ENCODE measurements around the gene PHF20. TPM values are rescaled to one million over a fixed set of nuclear protein-coding genes. Genes with fewer than 3 reads are reported as not detected.

Gene PHF20
- total and polyA plus RNA-seq, 2 of the 13 experiments (the other 11 are each of a cell fraction or from before 2014, with no cell fraction given), result 22.8 to 34.1 TPM

DNA sequence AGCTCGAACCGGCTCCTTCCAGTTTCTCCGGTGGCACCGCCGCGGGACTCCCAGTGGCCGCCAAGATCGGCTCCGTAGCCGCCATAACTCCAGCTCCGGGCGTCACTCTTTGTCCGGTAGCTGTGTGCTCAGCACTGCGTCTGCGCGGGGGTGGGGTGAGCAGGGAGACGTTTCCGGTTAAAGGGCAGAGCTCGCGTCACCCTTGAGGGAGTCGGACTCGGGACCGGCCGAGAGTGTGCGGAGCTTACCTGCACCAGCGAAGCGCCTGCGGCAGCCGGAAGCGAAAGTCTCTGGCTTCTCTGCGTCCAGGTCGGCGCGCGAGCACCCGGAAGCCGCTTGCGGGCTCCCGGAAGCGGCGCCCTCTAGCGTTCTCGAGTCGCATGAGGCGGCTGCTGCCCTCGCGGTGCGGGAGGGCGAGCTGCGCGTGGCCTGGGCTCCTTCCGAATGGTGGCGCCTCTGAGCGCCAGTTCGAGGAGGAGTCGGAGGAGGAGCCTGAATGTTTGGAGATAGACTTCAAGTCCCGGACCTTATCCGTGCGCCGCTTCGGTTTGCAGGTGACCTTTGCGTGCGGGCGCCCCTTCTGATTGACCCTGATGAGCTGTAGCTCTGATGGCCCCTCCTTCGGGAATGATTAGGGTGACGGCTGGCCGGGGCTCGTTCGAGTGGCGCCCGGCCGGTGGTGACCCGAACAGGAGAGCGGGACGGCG is 182.5 kb downstream of the PHF20 start, which contains the start of gene SCAND1 (continued):
- TF ChIP-seq CBX2 (IDR thresholded peaks at IDR 0.05; ENCODE audit: low read depth, low read length) (no peak), CBX2 (CRISPR knock-in tag; IDR thresholded peaks at IDR 0.05; ENCODE audit: low read depth) (peak; percentile 55; the same call in 1 of the 2 replicates), NR2F6 (IDR thresholded peaks at IDR 0.05) (peak; percentile 83), NR2F6 (CRISPR knock-in tag; IDR thresholded peaks at IDR 0.05) (peak; percentile 85), ZNF563 (CRISPR knock-in tag; IDR thresholded peaks at IDR 0.05) (peak; percentile 93; the same call in 1 of the 2 replicates), ZNF772 (CRISPR knock-in tag; IDR thresholded peaks at IDR 0.05) (peak; percentile 99), ZNF572 (CRISPR knock-in tag; IDR thresholded peaks at IDR 0.05) (peak; percentile 76; the same call in 1 of the 2 replicates), ZNF766 (CRISPR knock-in tag; IDR thresholded peaks at IDR 0.05; ENCODE audit: borderline replicate concordance) (peak; percentile 88), TMF1 (CRISPR knock-in tag; IDR thresholded peaks at IDR 0.05; ENCODE audit: low read depth) (peak; percentile 90; the same call in 1 of the 2 replicates), ZNF333 (CRISPR knock-in tag; IDR thresholded peaks at IDR 0.05; ENCODE audit: borderline replicate concordance) (peak; percentile 99), REPIN1 (CRISPR knock-in tag; IDR thresholded peaks at IDR 0.05; ENCODE audit: borderline replicate concordance, low read depth) (peak; percentile 99), MZF1 (CRISPR knock-in tag; IDR thresholded peaks at IDR 0.05; ENCODE audit: borderline replicate concordance) (peak; percentile 98), HNRNPLL (IDR thresholded peaks at IDR 0.05; ENCODE audit: low read depth, low read length, poor library complexity, severe bottlenecking) (peak; percentile 97), KLF16 (CRISPR knock-in tag; IDR thresholded peaks at IDR 0.05) (peak; percentile 11 to 99; a peak in 3 of 4 replicates), SNAPC2 (CRISPR knock-in tag; IDR thresholded peaks at IDR 0.05) (peak; percentile 89; the same call in 1 of the 2 replicates), E2F2 (CRISPR knock-in tag; IDR thresholded peaks at IDR 0.05; ENCODE audit: borderline replicate concordance) (no peak; the same call in 1 of the 2 replicates), YEATS2 (CRISPR knock-in tag; IDR thresholded peaks at IDR 0.05; ENCODE audit: borderline replicate concordance) (peak; percentile 98), SP5 (CRISPR knock-in tag; IDR thresholded peaks at IDR 0.05; ENCODE audit: borderline replicate concordance, low read depth) (peak; percentile 84), BCLAF1 (IDR thresholded peaks at IDR 0.05) (no peak), REXO4 (CRISPR knock-in tag; IDR thresholded peaks at IDR 0.05; ENCODE audit: borderline replicate concordance) (no peak), TEAD2 (CRISPR knock-in tag; IDR thresholded peaks at IDR 0.05) (peak; percentile 58; the same call in 1 of the 2 replicates), LBX2 (CRISPR knock-in tag; IDR thresholded peaks at IDR 0.05; ENCODE audit: borderline replicate concordance) (no peak; the same call in 1 of the 2 replicates), HHEX (CRISPR knock-in tag; IDR thresholded peaks at IDR 0.05) (no peak)
- TF ChIP-seq, protein P1, sequence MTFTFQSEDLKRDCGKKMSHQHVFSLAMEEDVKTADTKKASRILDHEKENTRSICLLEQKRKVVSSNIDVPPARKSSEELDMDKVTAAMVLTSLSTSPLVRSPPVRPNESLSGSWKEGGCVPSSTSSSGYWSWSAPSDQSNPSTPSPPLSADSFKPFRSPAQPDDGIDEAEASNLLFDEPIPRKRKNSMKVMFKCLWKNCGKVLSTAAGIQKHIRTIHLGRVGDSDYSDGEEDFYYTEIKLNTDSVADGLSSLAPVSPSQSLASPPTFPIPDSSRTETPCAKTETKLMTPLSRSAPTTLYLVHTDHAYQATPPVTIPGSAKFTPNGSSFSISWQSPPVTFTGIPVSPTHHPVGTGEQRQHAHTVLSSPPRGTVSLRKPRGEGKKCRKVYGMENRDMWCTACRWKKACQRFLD (CRISPR knock-in tag; IDR thresholded peaks at IDR 0.05; ENCODE audit: borderline replicate concordance), result no peak; the same call in 1 of the 2 replicates
